ENCODE results near the gene PLEKHA5. TPM values are rescaled to one million over a fixed set of nuclear protein-coding genes. Genes with fewer than 3 reads are reported as not detected.

PLEKHA5 gene
- total RNA-seq, 4 donors from 2014 or later: 25.8 to 65.5 (median 34.1) TPM

GRCh38 chr12:19351346-19351745, 221.8 kb downstream of the PLEKHA5 start:
- no peak for DNase-seq (ENCODE audit: low spot score in 2 of 2)
- Histone ChIP-seq H3K4me1 (no peaks in the 10 kb centered on the region), H3K27me3 (no peaks in the 10 kb centered on the region), H3K36me3 (peaks cover 47% of the 10 kb centered on the region), H3K4me3 (no peak overlapping the region), H3K27ac (no peak overlapping the region), H3K9me3 (no peaks in the 10 kb centered on the region)
- 94% methylated on average over 2 of the region's 2 CpGs for WGBS
- TF ChIP-seq POLR2A (IDR thresholded peaks at IDR 0.05): no peak
- no peak for TF ChIP-seq EP300 (IDR thresholded peaks at IDR 0.05)
- no peak for TF ChIP-seq CTCF (IDR thresholded peaks at IDR 0.05)
- no peak for TF ChIP-seq POLR2AphosphoS5 (IDR thresholded peaks at IDR 0.05)

- Histone ChIP-seq H3K36me3 (peaks cover 44% of the 10 kb centered on the region), H3K27ac (no peak overlapping the region)
Measured at GRCh38 chr12:19369691-19370148, 240.2 kb downstream of the PLEKHA5 start.

GRCh38 chr12:19373586-19373985, 244.1 kb downstream of the PLEKHA5 start:
- no peaks in the 10 kb centered on the region for H3K27me3 ChIP-seq
- WGBS: 90% methylated on average over 4 of the region's 4 CpGs
- TF ChIP-seq EP300 (IDR thresholded peaks at IDR 0.05) (no peak), CTCF (IDR thresholded peaks at IDR 0.05) (no peak), POLR2AphosphoS5 (IDR thresholded peaks at IDR 0.05) (no peak), POLR2A (IDR thresholded peaks at IDR 0.05) (no peak)
- H3K27ac ChIP-seq: no peak overlapping the region
- H3K36me3 ChIP-seq: peaks cover 21% of the 10 kb centered on the region
- no peak overlapping the region for H3K4me3 ChIP-seq
- no peaks in the 10 kb centered on the region for H3K9me3 ChIP-seq
- no peak for DNase-seq (ENCODE audit: low spot score in 2 of 2)
- no peaks in the 10 kb centered on the region for H3K4me1 ChIP-seq

More at GRCh38 chr12:19369691-19370148, 240.2 kb downstream of the PLEKHA5 start:
- Histone ChIP-seq H3K27me3 (no peaks in the 10 kb centered on the region), H3K4me1 (no peaks in the 10 kb centered on the region), H3K4me3 (no peak overlapping the region), H3K9me3 (no peaks in the 10 kb centered on the region)
- no peak for DNase-seq (ENCODE audit: low spot score in 2 of 2)
- 65% methylated on average over 6 of the region's 6 CpGs for WGBS
- TF ChIP-seq POLR2AphosphoS5 (IDR thresholded peaks at IDR 0.05) (no peak), CTCF (IDR thresholded peaks at IDR 0.05) (no peak), POLR2A (IDR thresholded peaks at IDR 0.05) (no peak), EP300 (IDR thresholded peaks at IDR 0.05) (no peak)

- WGBS: 78% methylated on average over 2 of the region's 2 CpGs
- Histone ChIP-seq H3K27ac (no peak overlapping the region), H3K27me3 (no peaks in the 10 kb centered on the region), H3K36me3 (peaks cover 15% of the 10 kb centered on the region), H3K4me3 (no peak overlapping the region), H3K9me3 (no peaks in the 10 kb centered on the region), H3K4me1 (no peaks in the 10 kb centered on the region)
- TF ChIP-seq POLR2A (IDR thresholded peaks at IDR 0.05) (no peak), EP300 (IDR thresholded peaks at IDR 0.05) (no peak), POLR2AphosphoS5 (IDR thresholded peaks at IDR 0.05) (no peak), CTCF (IDR thresholded peaks at IDR 0.05) (no peak)
- DNase-seq (ENCODE audit: low spot score in 2 of 2): no peak
Measured at GRCh38 chr12:19375888-19376287, 246.4 kb downstream of the PLEKHA5 start.

- DNase-seq (ENCODE audit: low spot score in 2 of 2): no peak
- Histone ChIP-seq H3K36me3 (peaks cover 7% of the 10 kb centered on the region), H3K9me3 (no peaks in the 10 kb centered on the region), H3K4me1 (no peaks in the 10 kb centered on the region), H3K27ac (no peak overlapping the region), H3K27me3 (no peaks in the 10 kb centered on the region), H3K4me3 (no peak overlapping the region)
- TF ChIP-seq POLR2A (IDR thresholded peaks at IDR 0.05): no peak
- TF ChIP-seq POLR2AphosphoS5 (IDR thresholded peaks at IDR 0.05): no peak
- no peak for TF ChIP-seq EP300 (IDR thresholded peaks at IDR 0.05)
- TF ChIP-seq CTCF (IDR thresholded peaks at IDR 0.05): no peak
- 89% methylated on average over 5 of the region's 5 CpGs for WGBS
Measured at GRCh38 chr12:19376691-19377090, 247.2 kb downstream of the PLEKHA5 start.
